ENCODE results near the gene IL21.
"Not testable (repeated sequence)": the region's sequence is repeated elsewhere in the genome, so short reads cannot be mapped to it uniquely, and the experiment has no call there.

Gene IL21

DNA sequence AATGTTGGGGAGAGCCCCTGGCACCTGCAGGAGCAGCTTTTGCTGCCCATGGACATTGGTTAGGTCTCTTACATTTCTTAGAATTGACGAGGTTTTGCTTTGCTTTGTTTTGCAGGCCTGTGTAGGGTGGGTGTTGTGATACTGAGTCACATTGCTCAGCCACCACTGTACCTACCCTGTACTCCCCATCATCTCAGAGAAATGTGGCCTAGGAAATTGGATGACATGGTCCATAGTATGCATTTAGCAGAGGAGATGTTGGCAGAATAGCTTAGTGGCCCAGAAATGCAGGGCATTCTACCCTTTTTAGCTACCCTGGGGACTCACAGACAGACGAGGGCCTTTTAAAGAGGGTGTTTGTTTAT is 43.7 kb downstream of the IL21 start:
- no peak for DNase-seq

DNA sequence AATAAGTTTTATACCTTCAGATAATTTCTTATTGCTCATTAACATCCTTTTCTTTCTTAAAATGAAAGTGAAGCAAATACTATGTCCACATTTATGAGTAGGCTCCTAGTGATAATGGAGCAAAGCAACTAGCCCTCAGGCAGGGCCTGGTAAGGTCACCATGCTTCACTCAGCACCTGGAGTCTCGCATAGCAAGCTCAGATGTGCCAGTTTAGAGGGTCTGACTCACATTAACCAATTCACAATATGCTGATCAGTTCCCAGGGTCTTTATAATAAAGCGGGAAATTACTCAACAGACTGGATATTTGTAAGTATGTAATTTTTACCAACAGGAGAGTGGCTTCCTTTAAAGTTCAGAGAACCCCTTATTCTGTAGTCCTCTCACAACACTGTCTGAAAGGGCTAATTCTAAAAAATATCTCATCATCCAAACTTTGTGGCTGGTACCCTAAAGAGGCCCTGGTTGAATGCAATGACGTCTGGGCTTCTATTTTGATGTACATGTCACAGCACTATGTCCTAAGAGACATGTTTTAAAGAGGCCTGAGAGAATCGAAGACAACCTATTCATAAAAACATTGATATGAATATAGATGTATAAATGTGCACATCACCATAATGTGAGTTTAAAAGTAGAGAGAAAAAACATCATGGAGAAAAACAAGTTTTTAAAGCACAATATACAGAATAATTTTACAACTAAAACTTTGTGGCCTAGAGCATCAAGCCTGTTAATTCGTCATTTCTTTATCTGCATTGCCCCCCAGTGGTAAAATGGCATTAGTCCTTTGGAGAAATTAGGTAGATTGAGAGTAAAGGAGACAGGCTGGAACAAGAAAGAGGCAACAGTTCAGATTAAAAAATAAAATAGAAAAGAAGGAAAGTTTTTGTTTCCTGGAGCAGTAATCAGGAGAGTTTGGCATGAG is 44.3 kb downstream of the IL21 start:
- DNase-seq, result no peak

DNA sequence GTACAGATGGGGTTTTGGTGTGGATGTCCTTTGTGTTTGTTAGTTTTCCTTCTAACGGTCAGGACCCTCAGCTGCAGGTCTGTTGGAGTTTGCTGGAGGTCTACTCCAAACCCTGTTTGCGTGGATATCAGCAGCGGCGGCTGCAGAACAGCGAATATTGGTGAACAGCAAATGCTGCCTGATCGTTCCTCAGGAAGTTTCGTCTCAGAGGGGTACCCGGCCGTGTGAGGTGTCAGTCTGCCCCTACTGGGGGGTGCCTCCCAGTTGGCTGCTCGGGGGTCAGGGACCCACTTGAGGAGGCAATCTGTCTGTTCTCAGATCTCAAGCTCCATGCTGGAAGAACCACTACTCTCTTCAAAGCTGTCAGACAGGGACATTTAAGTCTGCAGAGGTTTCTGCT is 46.5 kb downstream of the IL21 start:
- not testable (repeated sequence) for DNase-seq

DNA sequence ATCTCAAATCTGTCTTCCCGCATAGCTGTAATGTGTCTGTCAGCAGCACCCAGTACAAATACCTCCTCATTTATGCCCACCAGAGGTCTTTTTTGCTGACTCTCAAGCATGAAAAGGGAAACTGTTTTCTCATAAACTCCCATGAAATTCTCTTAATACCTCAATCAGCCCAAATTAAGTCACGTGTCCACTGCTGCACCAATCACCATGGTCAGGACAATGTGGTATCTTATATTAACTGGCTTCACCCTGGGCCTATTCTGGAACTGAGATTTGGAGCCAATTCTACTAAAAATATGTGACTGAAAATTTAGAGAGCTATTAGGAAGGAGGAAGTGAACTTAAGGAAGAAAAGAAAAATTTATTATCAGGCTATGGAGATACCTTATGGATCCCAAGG is 58.4 kb downstream of the IL21 start:
- DNase-seq, result no peak

Measured in right hindlimb (tissue), 1 donor.